Fibroblast of lung (primary cell): ENCODE results near the gene MAGEA2B.
"Not testable (repeated sequence)": the region's sequence is repeated elsewhere in the genome, so short reads cannot be mapped to it uniquely, and the experiment has no call there.

Experiments
- EZH2 ChIP-seq: IDR thresholded peaks from 2 replicates; pipeline ENCODE4 v1.5.1; 2012; ENCODE audit warnings: low read length, control low read depth, mild to moderate bottlenecking; ENCODE audit errors: missing control alignments
- TF ChIP-seq, protein P1 (sequence below), 2 donors: IDR thresholded peaks in 1 of 2; conservative IDR thresholded peaks in 1 of 2; 1 replicate in 1 of 2; 2 replicates in 1 of 2; pipeline ENCODE4 v1.5.1; 2011 to 2012; ENCODE audit warnings: low read length in 2 of 2, control low read depth in 1 of 2, inconsistent platforms in 1 of 2, low read depth in 1 of 2, mild to moderate bottlenecking in 1 of 2

DNA sequence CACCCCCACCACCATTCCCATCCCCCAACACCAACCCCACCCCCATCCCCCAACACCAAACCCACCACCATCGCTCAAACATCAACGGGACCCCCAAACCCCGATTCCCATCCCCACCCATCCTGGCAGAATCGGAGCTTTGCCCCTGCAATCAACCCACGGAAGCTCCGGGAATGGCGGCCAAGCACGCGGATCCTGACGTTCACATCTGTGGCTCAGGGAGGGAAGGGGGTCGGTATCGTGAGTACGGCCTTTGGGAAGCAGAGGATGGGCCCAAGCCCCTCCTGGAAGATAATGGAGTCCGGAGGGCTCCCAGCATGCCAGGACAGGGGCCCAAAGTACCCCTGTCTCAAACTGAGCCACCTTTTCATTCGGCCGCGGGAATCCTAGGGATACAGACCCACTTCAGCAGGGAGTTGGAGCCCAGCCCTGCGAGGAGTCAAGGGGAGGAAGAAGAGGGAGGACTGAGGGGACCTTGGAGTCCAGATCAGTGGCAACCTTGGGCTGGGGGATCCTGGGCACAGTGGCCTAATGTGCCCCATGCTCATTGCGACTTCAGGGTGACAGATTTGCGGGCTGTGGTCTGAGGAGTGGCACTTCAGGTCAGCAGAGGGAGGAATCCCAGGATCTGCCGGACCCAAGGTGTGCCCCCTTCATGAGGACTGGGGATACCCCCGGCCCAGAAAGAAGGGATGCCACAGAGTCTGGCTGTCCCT lies 19.9 kb downstream of the MAGEA2B start:
- TF ChIP-seq, protein P1, sequence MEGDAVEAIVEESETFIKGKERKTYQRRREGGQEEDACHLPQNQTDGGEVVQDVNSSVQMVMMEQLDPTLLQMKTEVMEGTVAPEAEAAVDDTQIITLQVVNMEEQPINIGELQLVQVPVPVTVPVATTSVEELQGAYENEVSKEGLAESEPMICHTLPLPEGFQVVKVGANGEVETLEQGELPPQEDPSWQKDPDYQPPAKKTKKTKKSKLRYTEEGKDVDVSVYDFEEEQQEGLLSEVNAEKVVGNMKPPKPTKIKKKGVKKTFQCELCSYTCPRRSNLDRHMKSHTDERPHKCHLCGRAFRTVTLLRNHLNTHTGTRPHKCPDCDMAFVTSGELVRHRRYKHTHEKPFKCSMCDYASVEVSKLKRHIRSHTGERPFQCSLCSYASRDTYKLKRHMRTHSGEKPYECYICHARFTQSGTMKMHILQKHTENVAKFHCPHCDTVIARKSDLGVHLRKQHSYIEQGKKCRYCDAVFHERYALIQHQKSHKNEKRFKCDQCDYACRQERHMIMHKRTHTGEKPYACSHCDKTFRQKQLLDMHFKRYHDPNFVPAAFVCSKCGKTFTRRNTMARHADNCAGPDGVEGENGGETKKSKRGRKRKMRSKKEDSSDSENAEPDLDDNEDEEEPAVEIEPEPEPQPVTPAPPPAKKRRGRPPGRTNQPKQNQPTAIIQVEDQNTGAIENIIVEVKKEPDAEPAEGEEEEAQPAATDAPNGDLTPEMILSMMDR (conservative IDR thresholded peaks at IDR 0.05 in 1 of 2, IDR thresholded peaks at IDR 0.05 in 1 of 2; ENCODE audit: low read depth in 1 of 2, low read length in 2 of 2), result not testable (repeated sequence)
- TF ChIP-seq EZH2, result not testable (repeated sequence)
